ENCODE results near the gene MAPK12.

The MAPK12 gene

GRCh38 chr22:50285568-50286229, 24.2 kb upstream of the MAPK12 start:
- ChIA-PET CTCF (interaction anchor here (1.8 kb wide), 1 partner anchor 9 kb away, joined by 4 read pairs; no protein-coding TSS in a partner anchor), POLR2A (no interaction called here)
- no peak for TF ChIP-seq CTCF (IDR thresholded peaks at IDR 0.05; ENCODE audit: insufficient read depth, low read length, missing control alignments)
- H3K4me3 ChIP-seq (ENCODE audit: low read depth, low read length): no peak overlapping the region
- no peak for DNase-seq (ENCODE audit: low read depth, low spot score)

GRCh38 chr22:50284479-50284878, 23.0 kb upstream of the MAPK12 start:
- TF ChIP-seq CTCF (IDR thresholded peaks at IDR 0.05; ENCODE audit: insufficient read depth, low read length, missing control alignments): no peak
- POLR2A ChIA-PET: no interaction called here
- H3K4me3 ChIP-seq (ENCODE audit: low read depth, low read length): no peak overlapping the region
- DNase-seq (ENCODE audit: low read depth, low spot score): no peak
- CTCF ChIA-PET: interaction anchor here (0.6 to 1.1 kb wide), 2 partner anchors 9 to 10 kb away, joined by 3 read pairs; no protein-coding TSS in a partner anchor

- DNase-seq (ENCODE audit: low read depth, low spot score): no peak
- TF ChIP-seq CTCF (IDR thresholded peaks at IDR 0.05; ENCODE audit: insufficient read depth, low read length, missing control alignments): no peak
- ChIA-PET CTCF (interaction anchor here (1.1 kb wide), 1 partner anchor 8 kb away, joined by 3 read pairs; no protein-coding TSS in a partner anchor), POLR2A (no interaction called here)
- no peak overlapping the region for H3K4me3 ChIP-seq (ENCODE audit: low read depth, low read length)
These were observed 22.3 kb upstream of the MAPK12 start for GRCh38 chr22:50283821-50284220.

GRCh38 chr22:50282361-50283155, 21.1 kb upstream of the MAPK12 start:
- no peak for DNase-seq (ENCODE audit: low read depth, low spot score)
- H3K4me3 ChIP-seq (ENCODE audit: low read depth, low read length): no peak overlapping the region
- TF ChIP-seq CTCF (IDR thresholded peaks at IDR 0.05; ENCODE audit: insufficient read depth, low read length, missing control alignments): no peak
- CTCF ChIA-PET: interaction anchor here (0.7 to 2.1 kb wide), 2 partner anchors 9 to 12 kb away, joined by 4 to 7 read pairs; partner anchors contain the start of gene MAPK11
- POLR2A ChIA-PET: interaction anchor here (0.6 to 1.2 kb wide), 4 partner anchors 11 to 23 kb away, joined by 3 to 5 read pairs (median 4); no protein-coding TSS in a partner anchor

GRCh38 chr22:50281957-50282356, 20.5 kb upstream of the MAPK12 start:
- DNase-seq (ENCODE audit: low read depth, low spot score): no peak
- H3K4me3 ChIP-seq (ENCODE audit: low read depth, low read length): no peak overlapping the region
- ChIA-PET CTCF (interaction anchor here (0.7 to 2.1 kb wide), 2 partner anchors 8 to 11 kb away, joined by 4 to 7 read pairs; partner anchors contain the start of gene MAPK11), POLR2A (interaction anchor here (1.2 kb wide), 1 partner anchor 10 kb away, joined by 3 read pairs; no protein-coding TSS in a partner anchor)
- no peak for TF ChIP-seq CTCF (IDR thresholded peaks at IDR 0.05; ENCODE audit: insufficient read depth, low read length, missing control alignments)

- H3K4me3 ChIP-seq (ENCODE audit: low read depth, low read length): no peak overlapping the region
- POLR2A ChIA-PET: no interaction called here
- no peak for DNase-seq (ENCODE audit: low read depth, low spot score)
- CTCF ChIA-PET: interaction anchor here (2.1 kb wide), 1 partner anchor 8 kb away, joined by 7 read pairs; no protein-coding TSS in a partner anchor
- no peak for TF ChIP-seq CTCF (IDR thresholded peaks at IDR 0.05; ENCODE audit: insufficient read depth, low read length, missing control alignments)
These were observed 19.9 kb upstream of the MAPK12 start for GRCh38 chr22:50281384-50281760.
